ENCODE results near the gene ATOH8. TPM values are rescaled to one million over a fixed set of nuclear protein-coding genes. Genes with fewer than 3 reads are reported as not detected.

Gene ATOH8
- total RNA-seq, 2 experiments from 2014 or later: not detected

GRCh38 chr2:85774126-85774978 lies 20.6 kb downstream of the ATOH8 start:
- Mint-ChIP-seq H3K9me3 (no peaks in the 10 kb centered on the region), H3K36me3 (no peaks in the 10 kb centered on the region), H3K4me1 (no peaks in the 10 kb centered on the region), H3K4me3 (no peak overlapping the region), H3K27me3 (peaks cover 31% of the 10 kb centered on the region), H3K27ac (no peak overlapping the region)
- DNase-seq: no peak

- peaks cover 26% of the 10 kb centered on the region for H3K27me3 Mint-ChIP-seq
- no peaks in the 10 kb centered on the region for H3K9me3 Mint-ChIP-seq
- H3K4me3 Mint-ChIP-seq: no peak overlapping the region
- no peak overlapping the region for H3K27ac Mint-ChIP-seq
- DNase-seq: no peak
- H3K4me1 Mint-ChIP-seq: no peaks in the 10 kb centered on the region
- H3K36me3 Mint-ChIP-seq: no peaks in the 10 kb centered on the region
These were observed 21.9 kb downstream of the ATOH8 start for GRCh38 chr2:85775406-85776381.

GRCh38 chr2:85776672-85777071 lies 22.9 kb downstream of the ATOH8 start:
- H3K36me3 Mint-ChIP-seq: no peaks in the 10 kb centered on the region
- H3K4me1 Mint-ChIP-seq: no peaks in the 10 kb centered on the region
- peaks cover 17% of the 10 kb centered on the region for H3K27me3 Mint-ChIP-seq
- no peaks in the 10 kb centered on the region for H3K9me3 Mint-ChIP-seq
- H3K4me3 Mint-ChIP-seq: no peak overlapping the region
- no peak for DNase-seq
- H3K27ac Mint-ChIP-seq: no peak overlapping the region

- Mint-ChIP-seq H3K4me3 (no peak overlapping the region), H3K27ac (no peak overlapping the region), H3K36me3 (no peaks in the 10 kb centered on the region), H3K4me1 (no peaks in the 10 kb centered on the region), H3K27me3 (peaks cover 14% of the 10 kb centered on the region), H3K9me3 (no peaks in the 10 kb centered on the region)
- no peak for DNase-seq
These were observed 23.7 kb downstream of the ATOH8 start for GRCh38 chr2:85777441-85777861.

GRCh38 chr2:85778646-85779379 lies 25.0 kb downstream of the ATOH8 start:
- Mint-ChIP-seq H3K4me3 (no peak overlapping the region), H3K27ac (no peak overlapping the region), H3K4me1 (no peaks in the 10 kb centered on the region), H3K36me3 (no peaks in the 10 kb centered on the region), H3K9me3 (no peaks in the 10 kb centered on the region), H3K27me3 (peaks cover under 1% of the 10 kb centered on the region)
- no peak for DNase-seq

GRCh38 chr2:85779641-85780315 lies 26.0 kb downstream of the ATOH8 start:
- H3K27me3 Mint-ChIP-seq: no peaks in the 10 kb centered on the region
- no peaks in the 10 kb centered on the region for H3K36me3 Mint-ChIP-seq
- H3K4me1 Mint-ChIP-seq: no peaks in the 10 kb centered on the region
- no peak overlapping the region for H3K4me3 Mint-ChIP-seq
- H3K9me3 Mint-ChIP-seq: no peaks in the 10 kb centered on the region
- no peak overlapping the region for H3K27ac Mint-ChIP-seq
- DNase-seq: no peak

GRCh38 chr2:85780316-85781012 lies 26.7 kb downstream of the ATOH8 start:
- H3K9me3 Mint-ChIP-seq: no peaks in the 10 kb centered on the region
- H3K4me3 Mint-ChIP-seq: no peak overlapping the region
- no peaks in the 10 kb centered on the region for H3K36me3 Mint-ChIP-seq
- H3K27me3 Mint-ChIP-seq: no peaks in the 10 kb centered on the region
- no peak for DNase-seq
- H3K4me1 Mint-ChIP-seq: peaks cover under 1% of the 10 kb centered on the region
- no peak overlapping the region for H3K27ac Mint-ChIP-seq

GRCh38 chr2:85781013-85781332 lies 27.2 kb downstream of the ATOH8 start:
- Mint-ChIP-seq H3K27ac (no peak overlapping the region), H3K36me3 (no peaks in the 10 kb centered on the region), H3K4me1 (peaks cover 2% of the 10 kb centered on the region), H3K9me3 (no peaks in the 10 kb centered on the region), H3K4me3 (no peak overlapping the region), H3K27me3 (no peaks in the 10 kb centered on the region)
- DNase-seq: no peak

GRCh38 chr2:85783796-85784195 lies 30.0 kb downstream of the ATOH8 start:
- Mint-ChIP-seq H3K4me3 (no peak overlapping the region), H3K36me3 (no peaks in the 10 kb centered on the region), H3K9me3 (no peaks in the 10 kb centered on the region), H3K27ac (no peak overlapping the region), H3K4me1 (peaks cover 2% of the 10 kb centered on the region), H3K27me3 (no peaks in the 10 kb centered on the region)
- DNase-seq: no peak

- Mint-ChIP-seq H3K27ac (no peak overlapping the region), H3K4me3 (no peak overlapping the region), H3K4me1 (peaks cover 2% of the 10 kb centered on the region), H3K9me3 (no peaks in the 10 kb centered on the region), H3K27me3 (no peaks in the 10 kb centered on the region), H3K36me3 (no peaks in the 10 kb centered on the region)
- no peak for DNase-seq
These were observed 30.7 kb downstream of the ATOH8 start for GRCh38 chr2:85784474-85784986.

- Mint-ChIP-seq H3K27ac (peak overlapping the region; percentile 48), H3K4me3 (no peak overlapping the region), H3K27me3 (no peaks in the 10 kb centered on the region), H3K9me3 (no peaks in the 10 kb centered on the region), H3K36me3 (no peaks in the 10 kb centered on the region), H3K4me1 (peaks cover 2% of the 10 kb centered on the region)
- no peak for DNase-seq
These were observed 31.4 kb downstream of the ATOH8 start for GRCh38 chr2:85785027-85785822.

- H3K4me3 Mint-ChIP-seq: no peak overlapping the region
- H3K36me3 Mint-ChIP-seq: no peaks in the 10 kb centered on the region
- peaks cover 2% of the 10 kb centered on the region for H3K4me1 Mint-ChIP-seq
- H3K27ac Mint-ChIP-seq: no peak overlapping the region
- H3K27me3 Mint-ChIP-seq: no peaks in the 10 kb centered on the region
- no peaks in the 10 kb centered on the region for H3K9me3 Mint-ChIP-seq
- no peak for DNase-seq
These were observed 32.1 kb downstream of the ATOH8 start for GRCh38 chr2:85785871-85786270.

- no peak overlapping the region for H3K4me3 Mint-ChIP-seq
These were observed 32.7 kb downstream of the ATOH8 start for GRCh38 chr2:85786444-85786843.

More at GRCh38 chr2:85786444-85786843, 32.7 kb downstream of the ATOH8 start:
- Mint-ChIP-seq H3K9me3 (no peaks in the 10 kb centered on the region), H3K4me1 (peaks cover 2% of the 10 kb centered on the region), H3K27ac (no peak overlapping the region), H3K27me3 (no peaks in the 10 kb centered on the region), H3K36me3 (no peaks in the 10 kb centered on the region)
- no peak for DNase-seq
